ENCODE data around the gene ALKBH5.
A peak's percentile ranks its signal among the peaks of the same experiment; 100 is the strongest.

The ALKBH5 gene

DNA sequence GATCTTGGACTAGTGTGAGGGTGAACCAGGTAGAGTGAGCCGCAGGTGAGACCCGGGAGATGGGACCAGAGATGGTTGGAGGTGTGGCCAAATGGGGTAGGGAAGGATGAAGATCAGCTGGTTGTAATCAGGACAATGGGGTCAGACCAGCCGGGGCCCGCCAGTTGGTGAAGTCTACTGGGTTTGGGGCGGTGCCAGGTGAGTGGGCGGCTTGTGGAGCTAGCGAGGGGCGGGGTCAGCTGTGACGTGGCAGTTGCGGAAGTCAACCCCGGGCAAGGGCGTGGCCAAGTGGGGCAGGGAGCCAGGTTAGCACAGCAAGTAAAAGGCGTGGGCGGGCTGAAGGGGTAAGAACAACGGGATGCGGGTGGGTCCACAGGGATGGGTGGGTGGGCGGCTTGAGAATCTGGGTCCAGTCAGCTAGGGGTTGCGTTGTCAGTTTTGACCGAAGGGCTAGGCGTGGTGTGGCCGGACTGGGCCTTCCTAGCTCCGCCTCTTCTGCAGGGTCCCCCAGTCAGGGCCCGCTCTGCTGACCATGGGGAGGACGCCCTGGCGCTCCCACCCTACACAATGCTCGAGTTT is 25.5 kb upstream of the ALKBH5 start:
- DNase-seq, result peak; percentile 98 to 99

DNA sequence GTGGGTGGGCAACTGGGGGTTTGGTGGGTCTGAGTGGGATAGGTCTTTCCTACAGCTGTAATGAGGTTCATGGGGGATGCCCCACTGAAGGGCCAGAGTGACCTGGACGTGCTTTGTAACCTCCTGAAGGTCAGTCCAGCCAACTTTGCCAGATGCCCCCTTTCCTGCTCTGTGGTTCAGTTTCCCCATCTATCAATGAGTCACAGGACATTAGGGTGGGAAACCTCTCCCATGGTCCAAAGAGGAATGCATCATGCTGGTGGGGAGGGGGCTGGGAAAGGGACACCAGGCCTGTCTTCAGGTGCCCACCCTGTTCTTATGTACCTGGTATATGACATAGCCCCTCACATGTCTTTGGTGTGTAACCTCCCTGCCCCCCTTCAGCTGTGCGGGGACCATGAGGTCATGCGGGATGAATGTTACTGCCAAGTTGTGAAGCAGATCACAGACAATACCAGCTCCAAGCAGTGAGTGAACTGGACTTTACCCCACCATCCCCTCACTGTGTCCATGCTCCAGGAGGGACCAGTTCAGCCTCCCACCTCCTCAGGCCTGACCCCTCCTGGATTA is 24.0 kb upstream of the ALKBH5 start:
- no peak for DNase-seq

DNA sequence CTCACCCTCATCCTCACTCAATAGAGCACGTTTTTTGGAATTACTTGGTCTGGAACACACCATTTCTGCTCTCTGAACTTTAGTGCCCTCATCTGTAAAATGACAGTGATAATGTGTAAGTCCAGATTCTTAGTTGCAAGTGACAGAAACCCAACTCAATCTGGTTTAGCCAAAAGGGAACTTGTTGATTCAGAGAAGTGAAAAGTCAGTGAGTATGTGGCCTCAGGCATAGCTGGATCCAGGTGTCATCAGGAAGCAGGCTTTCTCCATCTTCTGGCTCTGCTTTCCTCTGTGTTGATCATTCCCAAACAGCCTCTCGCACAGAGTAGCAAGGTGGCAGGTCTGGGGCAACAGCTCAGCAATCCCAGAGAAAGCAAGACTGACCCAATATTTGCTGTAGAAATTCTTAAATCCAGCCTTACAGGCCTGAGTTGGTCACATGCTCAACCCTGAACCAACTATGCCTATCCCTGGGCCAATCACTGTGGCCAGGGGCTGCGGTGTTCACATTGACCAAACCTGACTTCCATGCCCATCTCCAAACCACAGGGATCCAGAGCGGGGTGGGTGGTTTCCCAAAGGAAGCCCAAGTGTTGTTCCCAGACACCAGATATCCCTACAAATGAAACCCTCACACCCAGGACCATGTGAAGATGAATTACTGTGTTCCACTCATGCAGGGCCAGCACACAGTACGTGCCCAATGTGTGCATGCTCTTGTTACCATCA is 23.3 kb upstream of the ALKBH5 start:
- no peak for DNase-seq

DNA sequence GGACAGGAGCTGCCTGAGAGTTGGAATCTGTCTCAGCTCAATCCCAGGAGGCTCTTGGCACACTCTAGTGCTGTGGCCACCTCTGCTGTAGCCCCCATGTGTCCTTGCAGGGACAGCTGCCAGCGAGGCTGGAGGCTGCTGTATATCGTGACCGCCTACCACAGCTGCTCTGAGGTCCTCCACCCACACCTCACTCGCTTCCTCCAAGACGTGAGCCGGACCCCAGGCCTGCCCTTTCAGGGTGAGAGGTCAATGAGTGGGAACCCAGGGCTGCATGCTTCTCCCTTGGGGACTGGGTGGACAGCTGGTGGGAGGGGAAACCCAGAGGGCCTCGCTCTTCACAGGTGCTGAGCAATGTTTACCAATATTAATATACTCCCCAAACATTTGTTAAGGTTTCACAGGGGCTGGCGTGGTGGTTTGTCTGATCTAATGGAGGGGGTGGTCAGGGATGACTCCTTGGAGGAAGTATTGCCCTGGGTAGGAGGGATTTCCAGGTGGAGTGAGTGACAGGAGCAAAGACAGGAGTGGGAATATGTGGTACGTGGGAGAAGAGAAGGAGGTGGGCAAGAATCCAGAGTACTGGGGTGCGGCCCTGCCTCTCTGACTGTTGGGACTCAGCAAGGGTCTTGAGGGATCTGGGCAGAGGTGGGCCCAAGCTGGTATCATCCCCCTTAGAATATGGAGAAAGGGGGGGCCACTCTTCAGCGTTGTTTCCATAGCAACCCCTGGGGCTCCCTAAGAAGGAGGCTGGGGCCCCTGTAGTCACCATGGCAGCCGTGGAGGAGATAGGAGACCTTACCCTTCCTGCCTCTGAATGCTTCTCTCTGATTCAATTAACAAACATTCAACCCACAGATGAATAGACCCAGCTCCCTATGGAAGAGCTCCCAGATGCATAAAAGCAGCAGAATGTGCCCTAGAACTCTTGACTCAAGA is 22.2 kb upstream of the ALKBH5 start:
- no peak for DNase-seq

DNA sequence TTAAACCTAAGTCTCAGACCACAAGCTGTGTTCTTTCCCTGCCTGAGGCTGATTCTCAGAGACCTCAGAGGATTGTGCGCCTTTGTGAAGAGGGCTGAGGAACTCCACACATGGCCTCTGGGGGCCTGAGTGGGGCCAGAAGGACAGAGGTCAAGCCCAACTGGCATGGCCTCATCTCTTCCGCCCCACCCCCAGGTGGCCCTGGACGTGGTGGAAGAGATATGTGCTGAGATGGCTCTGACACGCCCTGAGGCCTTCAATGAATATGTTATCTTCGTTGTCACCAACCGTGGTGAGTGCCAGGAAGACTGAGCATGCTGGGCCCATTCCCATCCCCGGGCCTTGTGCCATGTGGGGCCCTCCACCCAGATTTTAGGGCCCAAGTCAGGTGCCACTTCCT is 20.1 kb upstream of the ALKBH5 start:
- no peak for DNase-seq

DNA sequence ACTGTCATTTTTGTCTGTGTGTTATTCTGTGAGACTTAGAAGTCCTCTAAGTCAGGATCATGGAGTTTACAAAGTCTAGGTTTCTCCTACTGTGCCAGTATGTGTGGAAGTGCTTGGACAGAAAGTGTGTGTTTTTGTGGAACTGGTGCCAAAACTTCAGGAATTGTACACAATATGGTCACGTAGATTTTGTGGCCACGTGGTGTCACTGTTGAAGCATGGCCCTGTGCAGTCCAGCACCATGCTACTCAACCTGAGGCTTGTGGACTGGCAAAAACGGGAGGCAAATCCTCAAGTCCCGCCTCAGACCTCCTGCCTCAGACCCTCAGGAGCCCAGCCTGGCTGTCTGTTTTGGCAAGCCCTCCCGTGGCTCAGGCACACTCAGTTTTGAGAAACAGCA is 16.7 kb upstream of the ALKBH5 start:
- no peak for DNase-seq

DNA sequence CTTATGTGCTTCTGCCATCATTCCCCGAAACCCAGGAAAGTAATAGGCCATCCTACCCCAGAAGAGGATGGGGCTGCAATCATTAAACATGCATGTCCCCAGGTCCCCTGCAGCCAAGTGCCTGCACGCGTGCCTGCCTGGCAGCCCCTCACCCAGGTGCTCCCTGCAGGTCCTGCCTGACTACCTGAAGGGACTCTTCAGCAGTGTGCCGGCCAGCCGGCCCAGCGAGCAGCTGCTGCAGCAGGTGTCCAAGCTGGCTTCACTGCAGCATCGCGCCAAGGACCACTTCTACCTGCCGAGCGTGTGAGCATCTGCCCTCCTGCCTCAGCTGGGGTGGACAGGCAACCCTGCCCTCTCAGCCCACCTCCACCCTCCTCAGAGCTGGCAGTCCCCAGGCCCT is 16.2 kb upstream of the ALKBH5 start:
- DNase-seq, result no peak

DNA sequence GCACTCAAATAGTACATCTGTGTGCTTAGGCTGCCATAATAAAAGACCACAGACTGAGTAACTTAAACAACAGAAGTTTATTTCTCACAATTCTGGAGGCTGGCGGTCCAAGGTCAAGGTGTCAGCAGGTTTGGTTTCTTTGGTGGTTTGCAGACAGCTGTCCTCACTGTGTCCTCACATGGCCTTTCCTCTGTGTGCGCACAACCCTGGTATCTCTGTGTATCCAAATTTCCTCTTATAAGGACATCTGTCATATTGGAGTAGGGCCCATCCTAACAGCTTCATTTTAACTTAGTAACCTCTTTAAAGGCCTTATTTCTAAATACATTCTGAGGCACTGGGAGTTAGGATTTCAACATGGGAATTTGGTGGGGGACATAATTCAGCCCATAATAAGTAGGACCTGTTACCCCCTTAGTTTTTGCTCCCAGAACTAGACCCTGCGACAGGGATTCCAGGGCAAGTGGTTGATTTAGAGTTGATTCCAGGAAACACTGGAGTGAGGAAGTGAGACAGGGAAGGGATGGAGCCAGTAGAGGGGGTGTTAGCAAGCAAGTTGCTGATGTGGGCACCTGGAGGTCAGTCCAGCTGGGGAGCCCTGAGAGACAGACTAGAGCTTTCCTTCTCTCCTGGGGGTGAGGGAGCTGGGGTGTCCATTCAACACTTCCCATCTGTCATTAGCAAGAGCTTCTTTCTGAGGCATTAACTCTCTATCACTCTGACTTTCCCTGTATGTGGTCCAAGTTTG is 10.9 kb upstream of the ALKBH5 start:
- no peak for DNase-seq

DNA sequence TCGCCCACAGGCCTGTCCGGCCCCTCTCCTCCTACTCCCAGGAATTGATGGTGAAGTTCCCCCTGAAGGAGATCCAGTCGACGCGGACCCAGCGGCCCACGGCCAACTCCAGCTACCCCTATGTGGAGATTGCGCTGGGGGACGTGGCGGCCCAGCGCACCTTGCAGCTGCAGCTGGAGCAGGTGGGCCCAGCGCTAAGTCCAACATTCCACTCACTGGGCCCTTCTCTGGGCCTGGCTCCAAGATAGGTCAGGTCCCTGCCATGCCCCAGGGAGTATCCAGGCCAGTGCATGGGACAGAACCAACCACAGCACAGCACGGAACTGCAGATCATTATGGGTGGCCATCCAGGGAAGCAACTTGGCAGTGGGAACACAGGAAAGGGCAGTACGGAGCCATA is 9.9 kb upstream of the ALKBH5 start:
- no peak for DNase-seq

DNA sequence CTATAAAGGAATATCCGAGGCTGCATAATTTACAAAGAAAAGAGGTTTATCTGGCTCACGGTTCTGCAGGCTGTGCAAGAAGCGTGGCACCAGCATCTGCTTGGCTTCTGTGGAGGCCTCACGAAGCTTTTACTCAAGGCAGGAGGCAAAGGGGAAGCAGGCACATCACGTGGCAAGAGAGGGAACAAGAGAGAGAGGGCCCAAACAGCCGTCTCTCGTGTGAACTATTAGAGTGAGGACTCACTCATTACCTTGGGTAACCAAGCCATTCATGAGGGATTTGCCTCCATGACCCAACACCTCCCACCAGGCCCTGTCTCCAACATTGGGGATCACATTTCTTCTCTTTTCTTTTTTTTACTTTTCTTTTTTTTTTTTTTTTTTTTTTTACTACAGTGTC is 7.5 kb upstream of the ALKBH5 start:
- DNase-seq, result no peak

DNA sequence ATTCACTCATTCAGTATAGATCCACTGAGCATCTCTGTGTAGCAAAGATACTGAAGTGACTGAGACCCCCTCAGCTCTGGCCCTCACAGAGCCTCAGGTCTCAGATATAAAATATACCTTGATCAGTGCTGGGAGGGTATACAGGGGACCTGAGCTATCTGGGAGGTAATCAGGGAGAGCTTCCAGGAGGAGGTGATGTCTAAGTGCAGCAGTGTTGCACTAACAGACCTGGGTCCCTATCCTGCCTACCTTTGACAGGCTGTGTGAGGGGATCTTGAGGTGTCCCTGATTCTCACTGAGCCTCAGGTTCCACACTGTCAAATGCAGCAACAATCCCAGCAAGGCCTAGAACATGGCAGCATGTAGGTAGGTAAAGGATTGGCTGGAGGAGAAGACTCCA is 6.5 kb upstream of the ALKBH5 start:
- no peak for DNase-seq

DNA sequence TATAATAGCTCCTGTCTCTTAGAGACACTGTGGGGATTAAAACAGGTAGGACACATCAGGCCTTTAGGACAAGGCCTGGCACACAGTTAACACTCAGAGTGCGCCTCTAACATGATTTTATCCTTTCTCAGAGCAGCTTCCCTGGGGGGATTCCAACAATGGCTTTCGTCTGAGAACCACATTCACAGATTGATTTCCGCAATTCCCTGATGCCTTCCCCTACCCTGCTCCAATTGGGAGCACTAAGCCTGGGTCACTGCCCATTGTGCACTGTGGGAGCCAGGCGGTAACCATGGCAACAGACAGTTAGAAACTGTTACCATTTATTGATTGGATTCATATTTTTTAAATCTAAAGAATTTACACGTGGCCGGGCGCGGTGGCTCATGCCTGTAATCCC is 5.9 kb upstream of the ALKBH5 start:
- no peak for DNase-seq

DNA sequence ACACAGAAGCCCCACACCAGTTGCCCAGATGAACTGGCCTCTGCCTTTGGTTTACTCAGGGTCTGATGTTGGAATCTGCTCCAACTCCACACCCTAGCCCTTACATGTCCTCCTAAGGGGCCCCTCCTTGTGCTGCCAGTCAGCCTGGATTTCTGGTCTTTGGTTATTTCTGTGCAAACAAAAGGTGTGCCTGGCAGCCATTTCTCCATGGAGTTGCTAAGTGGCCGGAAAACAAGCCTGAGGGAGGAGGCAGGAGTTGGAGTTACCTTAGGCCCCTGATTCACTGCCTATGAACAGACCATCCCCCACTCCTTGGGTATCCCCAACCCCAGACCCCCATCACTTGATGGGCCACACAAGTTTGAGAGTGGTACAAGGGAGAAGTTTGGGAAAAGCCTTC is 4.4 kb upstream of the ALKBH5 start:
- no peak for DNase-seq

DNA sequence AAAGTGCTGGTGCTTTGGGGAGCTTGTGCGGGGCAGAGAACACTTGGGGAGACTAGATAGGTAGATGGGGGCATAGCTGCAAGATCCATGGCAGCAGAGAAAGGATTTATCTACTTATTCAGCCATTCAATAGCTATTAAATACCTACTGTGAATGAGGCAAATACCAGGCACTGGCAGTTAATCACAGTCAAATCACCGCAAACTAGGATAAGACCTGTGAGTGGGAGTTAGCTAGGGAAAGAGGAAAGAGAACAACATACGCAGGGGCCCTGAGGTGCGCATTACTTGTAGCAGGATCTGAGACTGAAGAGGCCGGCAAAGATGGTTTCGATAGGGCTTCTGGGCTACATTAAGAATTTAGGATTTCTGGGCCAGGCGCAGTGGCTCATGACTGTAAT is 3.8 kb upstream of the ALKBH5 start:
- DNase-seq, result no peak

DNA sequence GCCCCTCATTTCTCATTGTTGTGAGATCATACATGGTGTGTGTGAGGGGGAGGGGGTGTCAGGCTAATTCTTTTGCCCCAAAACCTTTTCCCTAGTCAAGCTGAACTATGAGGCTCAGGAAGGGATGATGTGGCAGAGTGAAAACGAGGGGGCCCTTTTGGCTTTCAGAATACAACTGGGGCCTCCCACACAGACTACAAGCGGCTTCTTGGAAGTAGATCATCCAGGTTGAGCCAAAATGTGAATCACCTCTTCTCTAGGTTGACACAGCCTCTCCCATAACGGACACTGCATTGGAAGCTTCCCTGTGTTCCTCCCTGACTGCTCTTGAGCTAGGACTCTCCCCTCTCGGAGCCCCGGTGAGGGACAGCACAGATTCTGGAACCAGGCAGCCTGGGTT is 2.3 kb upstream of the ALKBH5 start:
- DNase-seq, result peak; percentile 65 to 78

DNA sequence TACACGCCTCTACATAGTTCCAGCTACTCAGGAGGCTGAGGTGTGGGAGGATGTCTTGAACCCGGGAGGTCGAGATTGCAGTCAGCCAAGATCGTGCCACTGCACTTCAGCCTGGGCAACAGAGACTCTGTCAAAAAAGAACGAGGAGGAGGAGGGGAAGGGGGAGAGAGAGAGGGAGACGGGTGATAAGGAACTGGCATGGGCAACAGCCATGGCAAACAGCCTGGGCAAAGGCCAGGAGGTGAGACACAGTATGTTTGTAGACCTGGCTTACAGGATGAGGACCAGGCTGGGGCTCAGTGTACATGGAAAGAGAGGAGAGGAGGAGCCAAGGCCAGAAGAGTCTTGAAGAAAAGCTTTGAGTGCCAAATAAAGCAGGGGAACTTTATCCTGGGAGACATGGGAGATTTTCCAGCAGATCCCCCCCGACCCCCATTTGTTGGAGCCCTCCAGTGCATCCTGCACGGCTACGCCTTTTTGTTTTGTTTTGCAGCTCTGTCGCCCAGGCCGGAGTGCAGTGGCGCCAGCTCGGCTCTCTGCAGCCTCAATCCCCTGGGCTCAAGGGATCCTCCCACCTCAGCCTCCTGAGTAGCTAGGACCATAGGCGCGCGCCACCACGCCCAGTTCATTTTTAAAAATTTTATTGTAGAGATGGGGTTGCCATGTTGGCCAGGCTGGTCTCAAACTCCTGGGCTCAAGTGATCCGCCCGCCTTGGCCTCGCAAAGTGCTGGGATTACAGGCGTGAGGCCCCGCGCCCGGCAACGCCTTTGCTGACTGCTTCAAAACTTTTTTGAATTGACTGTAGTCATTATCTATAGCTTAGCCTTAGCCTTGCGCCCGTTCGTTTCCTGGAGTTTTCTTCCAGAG is 1.3 kb upstream of the ALKBH5 start:
- DNase-seq, result peak; percentile 18 to 27

DNA sequence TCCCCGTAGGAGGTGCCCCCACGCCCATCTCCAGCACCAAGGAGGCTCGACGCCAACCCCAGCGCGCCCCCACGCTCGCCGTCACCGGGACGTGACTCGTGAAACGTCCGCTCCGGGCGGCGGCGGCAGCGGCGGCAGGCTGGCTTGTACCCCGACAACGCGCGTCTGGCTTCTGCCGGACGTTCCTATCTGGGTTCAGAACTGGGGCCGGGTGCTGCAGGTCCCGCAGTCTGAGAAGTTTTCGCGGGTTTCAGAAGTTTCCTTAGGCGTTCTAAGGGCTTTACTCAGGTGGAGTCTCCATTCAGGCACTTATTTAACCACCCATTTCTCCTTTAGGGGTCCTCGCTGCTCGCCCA is 672 bp upstream of the ALKBH5 start:
- DNase-seq, result peak; percentile 88 to 90

DNA sequence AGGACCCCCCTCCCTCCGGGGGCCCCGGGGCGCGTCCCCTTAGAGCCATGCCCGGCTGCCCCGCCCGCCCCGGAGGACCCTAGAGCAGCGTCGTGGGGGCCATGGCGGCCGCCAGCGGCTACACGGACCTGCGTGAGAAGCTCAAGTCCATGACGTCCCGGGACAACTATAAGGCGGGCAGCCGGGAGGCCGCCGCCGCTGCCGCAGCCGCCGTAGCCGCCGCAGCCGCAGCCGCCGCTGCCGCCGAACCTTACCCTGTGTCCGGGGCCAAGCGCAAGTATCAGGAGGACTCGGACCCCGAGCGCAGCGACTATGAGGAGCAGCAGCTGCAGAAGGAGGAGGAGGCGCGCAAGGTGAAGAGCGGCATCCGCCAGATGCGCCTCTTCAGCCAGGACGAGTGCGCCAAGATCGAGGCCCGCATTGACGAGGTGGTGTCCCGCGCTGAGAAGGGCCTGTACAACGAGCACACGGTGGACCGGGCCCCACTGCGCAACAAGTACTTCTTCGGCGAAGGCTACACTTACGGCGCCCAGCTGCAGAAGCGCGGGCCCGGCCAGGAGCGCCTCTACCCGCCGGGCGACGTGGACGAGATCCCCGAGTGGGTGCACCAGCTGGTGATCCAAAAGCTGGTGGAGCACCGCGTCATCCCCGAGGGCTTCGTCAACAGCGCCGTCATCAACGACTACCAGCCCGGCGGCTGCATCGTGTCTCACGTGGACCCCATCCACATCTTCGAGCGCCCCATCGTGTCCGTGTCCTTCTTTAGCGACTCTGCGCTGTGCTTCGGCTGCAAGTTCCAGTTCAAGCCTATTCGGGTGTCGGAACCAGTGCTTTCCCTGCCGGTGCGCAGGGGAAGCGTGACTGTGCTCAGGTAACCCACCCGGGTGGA is 759 bp downstream of the ALKBH5 start:
- DNase-seq, result peak; percentile 68 to 78

DNA sequence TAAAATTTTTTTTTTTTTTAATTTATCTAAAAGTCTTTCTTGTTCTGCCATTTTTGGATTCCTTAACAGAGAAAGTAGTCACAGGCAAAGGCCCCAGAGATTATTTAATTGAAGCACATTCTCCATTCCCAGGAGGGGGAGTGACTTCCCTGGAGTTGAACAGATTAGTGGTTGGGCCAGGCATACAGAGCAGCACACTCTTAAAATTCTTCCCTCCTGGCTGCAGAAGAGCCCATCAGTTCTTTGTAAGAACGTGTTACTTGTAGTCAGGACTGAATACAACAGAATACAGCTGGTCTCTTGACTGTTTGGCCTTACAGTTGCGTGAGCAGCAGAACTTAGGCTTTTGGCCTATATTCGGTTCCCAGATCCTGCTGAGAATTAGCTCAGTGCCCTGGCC is 1.8 kb downstream of the ALKBH5 start:
- DNase-seq, result no peak

DNA sequence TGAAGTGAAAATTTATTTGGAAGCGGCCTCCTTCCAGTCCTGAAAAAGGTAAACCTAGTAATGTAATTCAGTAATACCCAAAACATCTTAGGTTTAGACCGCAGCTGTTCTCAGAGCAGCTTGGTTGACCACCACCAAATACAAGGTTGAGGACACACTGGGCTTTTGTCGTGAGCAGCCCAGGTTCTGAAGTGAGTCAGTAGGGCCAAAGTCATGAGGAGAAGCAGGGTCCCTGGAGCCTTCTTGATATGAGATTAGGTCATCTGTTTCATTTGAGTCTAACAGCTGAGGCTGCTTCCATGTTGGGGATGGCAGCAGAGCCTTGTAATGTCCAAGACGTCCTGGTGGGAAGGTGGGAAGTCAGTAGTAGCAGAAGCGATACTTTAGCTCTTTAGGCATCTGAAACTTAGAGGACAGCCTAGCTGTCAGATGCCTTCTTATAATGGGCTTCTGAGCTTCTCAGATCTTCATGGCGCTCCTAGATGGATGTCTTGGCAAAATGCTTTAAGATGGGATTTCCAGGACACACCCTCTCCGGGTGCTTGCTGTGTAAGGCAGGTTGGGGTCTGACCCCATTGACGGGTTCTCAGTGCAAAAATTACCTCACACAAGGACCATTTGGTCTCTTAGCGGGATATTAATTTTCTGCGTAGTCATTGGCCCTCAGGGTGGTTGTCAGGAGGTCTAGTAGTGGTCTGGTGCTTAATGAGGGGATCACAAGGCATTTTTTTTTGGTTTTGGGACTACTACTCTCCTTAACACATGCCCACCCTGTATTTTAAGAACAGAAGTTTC is 2.4 kb downstream of the ALKBH5 start:
- no peak for DNase-seq

Data from activated CD4-positive, alpha-beta T cell treated with anti-CD3 and anti-CD28 coated beads, Interleukin-2, amount 50 U/mL, for 48 hours (primary cell).